HG02588 (cell line): ENCODE results near the gene RABL2A.
"Not testable (repeated sequence)": the region's sequence is repeated elsewhere in the genome, so short reads cannot be mapped to it uniquely, and the experiment has no call there.

Experiments
- ATAC-seq: cut with Tn5 transposase; IDR thresholded peaks from one replicate; pipeline ENCODE4 v1.9.1; 2021; ENCODE audit warnings: mild to moderate bottlenecking, moderate library complexity; ENCODE audit not compliant: unreplicated experiment

Gene RABL2A

GRCh38 chr2:113677330-113677729, 50.3 kb downstream of the RABL2A start:
- ATAC-seq, result no peak

- ATAC-seq, result no peak
Measured at GRCh38 chr2:113679457-113679856, 52.4 kb downstream of the RABL2A start.

GRCh38 chr2:113685471-113685870, 58.4 kb downstream of the RABL2A start:
- ATAC-seq, result no peak

- no peak for ATAC-seq
Measured at GRCh38 chr2:113686537-113686936, 59.5 kb downstream of the RABL2A start.

- ATAC-seq, result not testable (repeated sequence)
Measured at GRCh38 chr2:113690871-113691270, 63.8 kb downstream of the RABL2A start.
